Osteoblast (primary cell): Measurements from ENCODE around the gene H1-8. TPM values are rescaled to one million over a fixed set of nuclear protein-coding genes. Genes with fewer than 3 reads are reported as not detected.

ENCODE experiments used
- DNase-seq: peaks from one replicate; pipeline ENCODE4 v3.0.0; 2011; ENCODE audit warnings: low spot score, mixed read lengths; ENCODE audit not compliant: insufficient read length; ENCODE audit errors: missing footprints
- H2AFZ ChIP-seq: 2 replicates; pipeline ENCODE4 v1.6.0; 2011; ENCODE audit warnings: mild to moderate bottlenecking, low read length
- H3K27ac ChIP-seq: 2 replicates; pipeline ENCODE4 v1.5.1; 2011; ENCODE audit warnings: mild to moderate bottlenecking, low read depth, low read length, moderate library complexity
- H3K27me3 ChIP-seq: 2 replicates; pipeline ENCODE4 v1.6.0; 2012; ENCODE audit warnings: mild to moderate bottlenecking, control low read depth, inconsistent platforms, low read length, moderate library complexity; ENCODE audit not compliant: insufficient read depth
- H3K36me3 ChIP-seq: 2 replicates; pipeline ENCODE4 v1.5.1; 2011; ENCODE audit warnings: mild to moderate bottlenecking, low read length, control low read depth, moderate library complexity; ENCODE audit not compliant: insufficient read depth
- H3K4me1 ChIP-seq: 2 replicates; pipeline ENCODE4 v1.5.1; 2011; ENCODE audit warnings: mild to moderate bottlenecking, low read length, control low read depth, moderate library complexity; ENCODE audit not compliant: insufficient read depth
- H3K4me2 ChIP-seq: 2 replicates; pipeline ENCODE4 v1.6.0; 2011; ENCODE audit warnings: mild to moderate bottlenecking, low read length; ENCODE audit not compliant: insufficient read depth
- H3K4me3 ChIP-seq: fragments of 200-600 bp; sonication (generic); 3 replicates; pipeline ENCODE4 v1.5.1; 2012; ENCODE audit warnings: mild to moderate bottlenecking, low read length, inconsistent platforms; ENCODE audit not compliant: insufficient read depth
- H3K79me2 ChIP-seq: 2 replicates; pipeline ENCODE4 v1.6.0; 2012; ENCODE audit warnings: mild to moderate bottlenecking, low read length, control low read depth, inconsistent platforms; ENCODE audit not compliant: insufficient read depth
- H3K9me3 ChIP-seq: 2 replicates; pipeline ENCODE4 v1.5.1; 2011; ENCODE audit warnings: low read depth, low read length, control low read depth
- H4K20me1 ChIP-seq: 2 replicates; pipeline ENCODE4 v1.6.0; 2012; ENCODE audit warnings: mild to moderate bottlenecking, low read length, control low read depth; ENCODE audit not compliant: insufficient read depth
- total RNA-seq: library from RNA; depleted of rRNA; stranded (reverse); fragments of >200 nt; gene quantifications from 2 replicates; pipeline ENCODE4 v1.2.3, GENCODE V29; 2012
- TF ChIP-seq, protein P1 (sequence below): IDR thresholded peaks from 2 replicates; pipeline ENCODE4 v1.5.1; 2011; ENCODE audit warnings: mild to moderate bottlenecking, low read depth, low read length, moderate library complexity; ENCODE audit errors: extremely low read depth

Gene H1-8
- total RNA-seq, 1 donor = not detected

DNA sequence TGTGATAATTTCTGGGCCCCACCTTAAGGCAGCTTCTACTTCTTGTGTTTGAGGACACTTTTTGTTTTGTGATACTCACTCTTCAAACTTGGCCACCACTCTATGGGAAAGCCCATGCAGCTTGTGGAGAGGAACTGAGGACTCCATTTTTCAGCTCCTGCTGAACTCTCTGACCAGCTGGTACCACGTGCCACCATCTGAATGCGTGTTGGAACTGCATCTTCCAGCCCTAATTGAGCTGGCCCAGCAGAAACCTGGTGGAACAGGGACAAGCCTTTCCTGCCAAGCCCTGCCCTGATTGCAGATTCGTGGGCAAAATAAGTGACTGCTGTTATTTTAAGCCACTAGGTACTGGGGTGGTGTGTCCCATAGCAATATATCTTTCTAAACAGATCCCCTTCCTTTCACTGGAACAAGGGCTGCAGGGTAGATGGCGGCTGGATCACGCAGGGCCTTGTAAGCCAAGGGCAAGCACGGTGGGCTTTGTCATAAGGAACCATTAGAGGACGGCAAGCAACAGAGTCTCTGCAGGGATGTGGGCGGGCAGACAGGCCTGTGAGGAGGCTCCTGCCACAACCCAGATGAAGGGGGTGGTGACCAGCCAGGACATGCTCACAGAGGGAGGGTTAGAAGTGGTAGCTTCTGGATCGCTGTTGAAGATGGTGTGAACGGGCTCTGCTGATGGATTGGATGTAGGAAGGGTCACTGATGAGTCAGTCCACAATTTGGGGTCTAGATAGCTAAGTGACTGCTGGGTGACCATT, 9.5 kb downstream of the H1-8 start:
- Histone ChIP-seq H3K27me3 (no peaks in the 10 kb centered on the region), H2AFZ (no peak overlapping the region), H3K27ac (no peak overlapping the region), H3K9me3 (no peaks in the 10 kb centered on the region), H4K20me1 (no peaks in the 10 kb centered on the region), H3K4me2 (no peak overlapping the region), H3K36me3 (peaks cover 19% of the 10 kb centered on the region), H3K79me2 (no peaks in the 10 kb centered on the region), H3K4me1 (no peaks in the 10 kb centered on the region), H3K4me3 (no peak overlapping the region)
- DNase-seq = no peak
- TF ChIP-seq, protein P1, sequence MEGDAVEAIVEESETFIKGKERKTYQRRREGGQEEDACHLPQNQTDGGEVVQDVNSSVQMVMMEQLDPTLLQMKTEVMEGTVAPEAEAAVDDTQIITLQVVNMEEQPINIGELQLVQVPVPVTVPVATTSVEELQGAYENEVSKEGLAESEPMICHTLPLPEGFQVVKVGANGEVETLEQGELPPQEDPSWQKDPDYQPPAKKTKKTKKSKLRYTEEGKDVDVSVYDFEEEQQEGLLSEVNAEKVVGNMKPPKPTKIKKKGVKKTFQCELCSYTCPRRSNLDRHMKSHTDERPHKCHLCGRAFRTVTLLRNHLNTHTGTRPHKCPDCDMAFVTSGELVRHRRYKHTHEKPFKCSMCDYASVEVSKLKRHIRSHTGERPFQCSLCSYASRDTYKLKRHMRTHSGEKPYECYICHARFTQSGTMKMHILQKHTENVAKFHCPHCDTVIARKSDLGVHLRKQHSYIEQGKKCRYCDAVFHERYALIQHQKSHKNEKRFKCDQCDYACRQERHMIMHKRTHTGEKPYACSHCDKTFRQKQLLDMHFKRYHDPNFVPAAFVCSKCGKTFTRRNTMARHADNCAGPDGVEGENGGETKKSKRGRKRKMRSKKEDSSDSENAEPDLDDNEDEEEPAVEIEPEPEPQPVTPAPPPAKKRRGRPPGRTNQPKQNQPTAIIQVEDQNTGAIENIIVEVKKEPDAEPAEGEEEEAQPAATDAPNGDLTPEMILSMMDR = no peak

DNA sequence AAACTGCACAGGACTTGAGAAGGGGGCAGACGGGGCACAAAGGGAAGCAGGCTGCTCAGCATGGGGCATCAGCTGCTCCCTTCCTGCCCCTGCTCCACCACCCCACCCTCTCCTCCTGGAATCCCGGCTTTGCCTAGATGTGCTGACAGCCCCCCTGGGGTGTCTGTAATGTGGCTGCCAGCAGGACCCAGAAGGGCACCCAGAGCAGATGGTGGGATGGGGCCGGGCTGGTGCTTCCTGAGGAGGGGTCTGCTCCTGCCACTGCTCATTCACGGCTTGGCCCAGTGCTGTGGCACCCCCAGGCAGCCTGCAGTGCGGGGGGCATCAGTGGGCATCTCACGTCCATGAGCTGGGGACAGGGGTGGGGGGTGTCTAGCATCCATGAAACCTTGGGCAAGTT, 10.2 kb downstream of the H1-8 start:
- TF ChIP-seq, protein P1 = no peak
- no peaks in the 10 kb centered on the region for H3K27me3 ChIP-seq
- H3K9me3 ChIP-seq = no peaks in the 10 kb centered on the region
- DNase-seq = no peak
- H3K4me3 ChIP-seq = no peak overlapping the region
- H3K4me1 ChIP-seq = peaks cover 5% of the 10 kb centered on the region
- no peaks in the 10 kb centered on the region for H3K79me2 ChIP-seq
- no peak overlapping the region for H2AFZ ChIP-seq
- no peak overlapping the region for H3K27ac ChIP-seq
- H3K36me3 ChIP-seq = peaks cover 26% of the 10 kb centered on the region
- H4K20me1 ChIP-seq = no peaks in the 10 kb centered on the region
- no peak overlapping the region for H3K4me2 ChIP-seq

DNA sequence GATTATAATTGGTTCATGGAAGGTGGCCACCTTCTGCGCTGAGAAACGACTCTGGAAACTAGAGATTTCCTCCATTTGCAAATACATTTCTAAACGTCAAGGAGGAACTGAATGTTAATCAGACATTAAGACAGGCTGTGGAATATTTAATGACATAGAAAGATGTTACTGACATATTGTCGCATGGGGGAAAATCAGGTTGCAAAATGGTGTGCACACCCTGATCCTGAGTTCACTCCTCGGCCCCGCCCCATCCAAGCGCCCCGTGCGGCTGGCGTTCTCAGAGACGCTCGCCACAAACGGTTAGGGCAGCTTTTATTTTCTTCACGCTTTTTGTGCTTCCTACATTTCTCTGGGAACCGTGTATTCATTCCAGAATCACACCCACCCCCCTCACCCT, 10.7 kb downstream of the H1-8 start:
- TF ChIP-seq, protein P1 = no peak
- Histone ChIP-seq H3K27me3 (no peaks in the 10 kb centered on the region), H3K27ac (no peak overlapping the region), H3K79me2 (no peaks in the 10 kb centered on the region), H3K9me3 (no peaks in the 10 kb centered on the region), H4K20me1 (no peaks in the 10 kb centered on the region), H3K4me1 (peaks cover 10% of the 10 kb centered on the region), H2AFZ (no peak overlapping the region), H3K36me3 (peaks cover 31% of the 10 kb centered on the region), H3K4me3 (no peak overlapping the region), H3K4me2 (no peak overlapping the region)
- no peak for DNase-seq

DNA sequence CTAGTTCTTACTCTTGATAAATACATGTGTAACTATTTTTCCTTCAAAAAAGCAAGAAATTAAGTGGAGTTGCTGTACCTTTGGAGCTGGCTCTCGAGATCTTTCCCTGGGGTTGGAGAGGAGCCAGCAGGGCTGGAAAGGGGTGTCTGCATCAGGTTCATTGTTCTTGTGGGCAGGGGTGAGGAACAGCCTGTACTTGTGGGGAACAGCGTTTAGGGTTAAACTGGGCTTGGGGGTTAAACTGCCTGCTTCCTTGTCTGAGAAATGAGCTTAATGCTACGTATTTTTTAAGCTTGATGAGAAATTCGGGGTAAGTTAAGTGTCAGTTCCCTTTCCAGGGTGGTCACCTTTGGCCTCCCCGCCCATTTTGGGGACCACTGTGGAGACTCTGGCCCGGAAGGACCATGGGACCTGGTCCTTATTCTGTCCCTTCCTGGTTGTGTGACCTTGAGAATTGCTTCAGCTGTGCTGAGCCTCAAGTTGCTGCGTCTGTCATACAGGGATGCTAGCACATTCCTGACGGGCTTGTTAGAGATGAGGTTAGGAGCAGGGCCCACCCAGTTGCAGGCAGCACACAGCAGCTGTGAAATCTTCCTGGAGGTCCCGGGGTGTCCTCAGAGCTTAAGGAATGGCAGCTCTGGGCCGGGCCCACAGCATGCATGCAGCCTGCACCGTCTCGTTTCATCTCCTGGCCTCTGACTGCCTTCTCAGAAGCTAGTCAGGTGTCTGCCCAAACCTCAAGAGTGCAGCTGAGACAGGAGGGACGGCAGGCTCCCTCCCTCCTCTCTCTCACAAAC, 11.6 kb downstream of the H1-8 start:
- Histone ChIP-seq H2AFZ (no peak overlapping the region), H3K9me3 (no peaks in the 10 kb centered on the region), H3K4me2 (no peak overlapping the region), H4K20me1 (no peaks in the 10 kb centered on the region), H3K36me3 (peaks cover 39% of the 10 kb centered on the region), H3K4me1 (peaks cover 19% of the 10 kb centered on the region), H3K79me2 (peaks cover 3% of the 10 kb centered on the region), H3K27me3 (no peaks in the 10 kb centered on the region), H3K27ac (no peak overlapping the region), H3K4me3 (no peak overlapping the region)
- TF ChIP-seq, protein P1 = no peak
- no peak for DNase-seq
